Left lung (tissue), 10 donors: ENCODE results near the gene CRX. TPM values are rescaled to one million over a fixed set of nuclear protein-coding genes. Genes with fewer than 3 reads are reported as not detected.

Experiments used
- ATAC-seq: fragments of 200-7000 bp; cut with Tn5 transposase; one replicate; pipeline ENCODE4 v1.9.1; 2020; ENCODE audit warnings: moderate library complexity
- DNase-seq, 4 donors: peaks; one replicate each; pipeline ENCODE4 v3.0.0-alpha.2; 2013 to 2020
- H3K27ac ChIP-seq, 2 donors: fragments of 200-600 bp; sonication (generic) in 1 of 2; one replicate each; pipeline versions ENCODE4 v1.5.0 to v1.8.0; 2020 to 2021
- H3K27me3 ChIP-seq, 2 donors: fragments of 200-600 bp; sonication (generic) in 1 of 2; one replicate each; pipeline versions ENCODE4 v1.5.0 to v1.8.0; 2020 to 2021
- H3K36me3 ChIP-seq, 2 donors: fragments of 200-600 bp; sonication (generic) in 1 of 2; one replicate each; pipeline versions ENCODE4 v1.5.0 to v1.8.0; 2020 to 2021
- H3K4me1 ChIP-seq, 2 donors: fragments of 200-600 bp; one replicate each; pipeline ENCODE4 v1.8.0; 2021
- H3K4me3 ChIP-seq, 2 donors: fragments of 200-600 bp; sonication (generic) in 1 of 2; one replicate each; pipeline versions ENCODE4 v1.5.0 to v1.8.0; 2020 to 2021; ENCODE audit warnings: mild to moderate bottlenecking in 1 of 2
- H3K9me3 ChIP-seq, 2 donors: fragments of 200-600 bp; sonication (generic) in 1 of 2; one replicate each; pipeline versions ENCODE4 v1.5.0 to v1.8.0; 2020 to 2021
- CTCF ChIP-seq, 2 donors: fragments of 200-600 bp; sonication (generic) in 1 of 2; IDR thresholded peaks; one replicate each; pipeline versions ENCODE4 v1.5.0 to v1.8.0; 2021; ENCODE audit warnings: antibody characterized with exemption in 2 of 2
- intact Hi-C, 2 donors: fragments of 100-400 bp; cut with DNase I; formaldehyde crosslinking; loops; one replicate each; pipeline versions ENCODE4 v1.11.2 to v1.14.2; 2022
- polyA plus RNA-seq, 6 donors: library from polyadenylated mRNA; unstranded; fragments of 120-200 nt; gene quantifications; one replicate each; pipeline ENCODE4 v1.2.1, GENCODE V29; 2013; ENCODE audit not compliant: insufficient read length in 6 of 6
- total RNA-seq, 2 donors: library from RNA; stranded (reverse); fragmentation: NEBNext Ultra II Directional; extraction: Animal tissue kit (Norgen Biotek cat#: 25700); gene quantifications; one replicate each; pipeline ENCODE4 v1.2.1, GENCODE V29; 2021
- donor health status: DM: no; HTN: yes; CAD: no.
- donor health status: DM: no; HTN: no; CAD: no.

Gene CRX
- total and polyA plus RNA-seq, 8 donors: 0.07 to 0.14 (median 0.07) TPM; not detected in 2

GRCh38 chr19:47882890-47883289 lies 61.2 kb downstream of the CRX start:
- no peak for TF ChIP-seq CTCF (IDR thresholded peaks at IDR 0.05)
- intact Hi-C loops: no loop called here
- peak in 1 of 4 donors; percentile 6 for DNase-seq
- no peaks in the 10 kb centered on the region for H3K4me1 ChIP-seq
- no peak overlapping the region for H3K4me3 ChIP-seq
- H3K9me3 ChIP-seq: no peaks in the 10 kb centered on the region
- peaks cover 3 to 40% of the 10 kb centered on the region in 2 donors for H3K27me3 ChIP-seq
- H3K27ac ChIP-seq: no peak overlapping the region
- H3K36me3 ChIP-seq: no peaks in the 10 kb centered on the region
- ATAC-seq: no peak

- Histone ChIP-seq H3K4me1 (no peaks in the 10 kb centered on the region), H3K9me3 (no peaks in the 10 kb centered on the region), H3K27me3 (peaks cover 3 to 35% of the 10 kb centered on the region in 2 donors), H3K27ac (no peak overlapping the region), H3K4me3 (no peak overlapping the region), H3K36me3 (no peaks in the 10 kb centered on the region)
- DNase-seq (no peak), ATAC-seq (no peak)
- no peak for TF ChIP-seq CTCF (IDR thresholded peaks at IDR 0.05)
- intact Hi-C loops: no loop called here
Observed at GRCh38 chr19:47885067-47885463, 63.3 kb downstream of the CRX start.

DNA sequence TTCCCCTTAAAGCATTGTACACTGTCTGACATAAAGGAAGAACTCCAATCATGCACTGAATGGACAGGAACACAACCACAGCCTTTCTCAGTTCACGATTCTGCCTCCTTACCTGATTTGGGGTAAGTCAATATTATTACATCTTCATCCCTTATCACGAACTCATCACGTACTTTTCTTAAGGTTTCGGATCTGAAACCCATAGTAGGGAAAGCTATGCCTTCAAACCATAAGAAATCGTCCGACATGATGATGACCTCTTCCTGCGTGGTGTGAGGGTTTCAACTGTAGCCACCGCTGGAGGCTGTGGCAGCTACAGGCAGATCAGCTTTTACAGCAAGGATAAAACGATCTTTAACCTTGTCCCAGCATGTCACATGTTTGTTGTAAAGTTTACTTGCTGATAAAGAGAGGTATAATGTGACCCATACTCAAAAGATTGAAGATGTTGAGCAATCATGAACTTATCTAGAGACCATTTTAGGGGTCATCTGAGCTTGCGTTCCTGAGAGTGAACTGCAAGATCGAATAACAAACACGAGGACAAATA lies 64.3 kb downstream of the CRX start, which contains the start of gene SULT2A1:
Gene SULT2A1, minus strand, starts transcription at position 306 of the 550 bp plus-strand sequence. Its CDS starts 58 bp downstream, at position 248.
- Histone ChIP-seq H3K27me3 (peaks cover 3 to 35% of the 10 kb centered on the region in 2 donors), H3K27ac (no peak within 1 kb of the TSS), H3K36me3 (no peaks in the 10 kb centered on the region), H3K4me3 (no peak within 1 kb of the TSS), H3K9me3 (no peaks in the 10 kb centered on the region), H3K4me1 (no peaks in the 10 kb centered on the region)
- TF ChIP-seq CTCF (IDR thresholded peaks at IDR 0.05): no peak
- intact Hi-C loops: no loop called here
- no peak for DNase-seq
- ATAC-seq: no peak

DNA sequence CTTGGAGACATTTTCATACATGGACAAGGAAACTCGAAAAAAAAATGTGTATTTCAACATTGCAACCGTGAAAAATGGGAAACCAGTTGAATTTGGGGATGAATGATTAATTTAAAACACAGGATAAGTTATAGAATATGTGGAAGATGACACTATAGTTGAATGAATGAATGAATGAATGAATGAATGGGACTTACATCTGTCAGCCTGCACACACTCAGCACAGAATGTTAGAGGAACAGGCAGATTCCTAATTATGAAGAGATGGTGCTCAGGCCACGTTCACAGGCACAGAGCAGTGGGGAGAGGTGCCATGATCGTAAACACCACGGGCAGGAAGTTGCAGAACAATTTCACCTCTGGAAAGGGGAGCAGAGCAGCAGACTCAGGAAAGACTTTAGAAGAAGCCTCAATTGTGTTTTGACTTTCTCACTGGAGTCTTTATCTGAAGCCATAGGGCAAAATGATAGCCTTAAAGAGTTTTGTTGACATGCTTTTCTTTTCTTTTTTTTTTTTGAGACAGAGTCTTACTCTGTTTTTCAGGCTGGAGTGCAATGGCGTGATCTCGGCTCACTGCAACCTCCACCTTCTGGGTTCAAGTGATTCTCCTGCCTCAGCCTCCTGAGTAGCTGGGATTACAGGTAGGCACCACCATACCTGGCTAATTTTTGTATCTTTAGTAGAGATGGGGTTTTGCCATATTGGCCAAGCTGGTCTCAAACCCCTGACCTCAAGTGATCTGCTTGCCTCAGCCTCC lies 69.3 kb downstream of the CRX start:
- Histone ChIP-seq H3K36me3 (no peaks in the 10 kb centered on the region), H3K4me3 (no peak overlapping the region), H3K4me1 (no peaks in the 10 kb centered on the region), H3K27me3 (peaks cover 3 to 15% of the 10 kb centered on the region in 2 donors), H3K27ac (no peak overlapping the region), H3K9me3 (peaks cover 0 to 10% of the 10 kb centered on the region in 2 donors)
- ATAC-seq (no peak), DNase-seq (no peak)
- intact Hi-C loops: no loop called here
- no peak for TF ChIP-seq CTCF (IDR thresholded peaks at IDR 0.05)

GRCh38 chr19:47891622-47891922 lies 69.8 kb downstream of the CRX start:
- intact Hi-C loops: no loop called here
- no peak for DNase-seq
- ATAC-seq: no peak
- Histone ChIP-seq H3K27me3 (peaks cover 2 to 10% of the 10 kb centered on the region in 2 donors), H3K9me3 (peaks cover 0 to 14% of the 10 kb centered on the region in 2 donors), H3K36me3 (no peaks in the 10 kb centered on the region), H3K4me1 (no peaks in the 10 kb centered on the region), H3K4me3 (no peak overlapping the region), H3K27ac (no peak overlapping the region)
- no peak for TF ChIP-seq CTCF (IDR thresholded peaks at IDR 0.05)
